Activated CD4-positive, CD25-positive, alpha-beta regulatory T cell treated with anti-CD3 and anti-CD28 coated beads, Interleukin-2, amount 50 U/mL, for 16 hours (primary cell): ENCODE data around the gene FGF5.

Source experiments
- DNase-seq: peaks from one replicate; pipeline ENCODE4 v3.0.0-alpha.2; 2020; ENCODE audit warnings: low read depth, low spot score

FGF5 gene

GRCh38 chr4:80335554-80336358 is 69.3 kb downstream of the FGF5 start, which contains the start of gene CFAP299:
Gene CFAP299 (plus strand): TSS chr4:80335730.
- DNase-seq, result no peak

- no peak for DNase-seq
These were observed 70.1 kb downstream of the FGF5 start for GRCh38 chr4:80336582-80336981.

GRCh38 chr4:80340036-80340435 is 73.6 kb downstream of the FGF5 start:
- DNase-seq, result no peak
